GDM1 (cell line): ENCODE results near the gene BMP10.

Source experiments
- DNase-seq: peaks from one replicate; lab custom pipeline; 2025; lab: John Stamatoyannopoulos, UW

BMP10 gene

DNA sequence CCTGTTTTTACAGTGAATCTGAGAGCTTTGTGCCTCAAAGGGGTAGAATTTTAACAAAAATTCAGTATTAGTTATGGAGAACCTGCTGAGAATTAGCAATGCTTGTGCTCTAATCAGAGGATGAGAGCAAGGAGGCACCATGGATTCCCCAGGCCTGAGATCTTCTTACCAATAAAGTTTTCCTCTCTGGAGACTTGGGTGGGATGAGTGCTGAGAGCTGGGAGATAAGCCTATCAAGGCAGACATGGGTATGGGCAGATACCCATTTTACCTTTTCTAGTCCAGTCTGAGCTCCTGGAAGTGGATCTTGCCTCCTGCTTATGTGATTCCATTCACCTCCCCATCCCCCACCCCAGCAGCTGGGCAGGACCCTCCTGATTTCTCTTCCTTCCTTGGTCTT, 53.9 kb downstream of the BMP10 start:
- DNase-seq = no peak
